ENCODE results near the gene CMTR1. TPM values are rescaled to one million over a fixed set of nuclear protein-coding genes. Genes with fewer than 3 reads are reported as not detected.

The CMTR1 gene
- total and polyA plus RNA-seq, 8 donors = 13.4 to 31.0 (median 17.2) TPM

GRCh38 chr6:37406726-37407341 is 26.2 kb upstream of the CMTR1 start:
- ATAC-seq = no peak
- TF ChIP-seq CTCF (IDR thresholded peaks at IDR 0.05) = no peak
- H3K4me3 ChIP-seq = no peak overlapping the region
- 29 to 36% methylated on average over 3 of the region's 3 CpGs for WGBS, 2 donors
- intact Hi-C loops (cut with DNase I) = no loop called here
- FAIRE-seq = no peak
- DNase-seq = no peak
- no peaks in the 10 kb centered on the region for H3K27me3 ChIP-seq
- H3K36me3 ChIP-seq = no peaks in the 10 kb centered on the region
- no peaks in the 10 kb centered on the region for H3K4me1 ChIP-seq
- no peak overlapping the region for H3K27ac ChIP-seq
- no peaks in the 10 kb centered on the region for H3K9me3 ChIP-seq

GRCh38 chr6:37407948-37408347 is 25.1 kb upstream of the CMTR1 start:
- H3K27ac ChIP-seq = no peak overlapping the region
- FAIRE-seq (no peak), ATAC-seq (no peak), DNase-seq (no peak)
- no peak overlapping the region for H3K4me3 ChIP-seq
- no peak for TF ChIP-seq CTCF (IDR thresholded peaks at IDR 0.05)
- 82 to 83% methylated on average over 5 of the region's 5 CpGs for WGBS, 2 donors
- intact Hi-C loops (cut with DNase I) = no loop called here
- no peaks in the 10 kb centered on the region for H3K36me3 ChIP-seq
- no peaks in the 10 kb centered on the region for H3K27me3 ChIP-seq
- no peaks in the 10 kb centered on the region for H3K9me3 ChIP-seq
- no peaks in the 10 kb centered on the region for H3K4me1 ChIP-seq

- intact Hi-C loops (cut with DNase I) = no loop called here
- Histone ChIP-seq H3K9me3 (no peaks in the 10 kb centered on the region), H3K27me3 (no peaks in the 10 kb centered on the region), H3K36me3 (no peaks in the 10 kb centered on the region), H3K27ac (no peak overlapping the region), H3K4me3 (no peak overlapping the region), H3K4me1 (no peaks in the 10 kb centered on the region)
- TF ChIP-seq CTCF (IDR thresholded peaks at IDR 0.05) = no peak
- no peak for ATAC-seq
- WGBS, 2 donors = 75 to 96% methylated on average over 1 of the region's 1 CpG
- no peak for FAIRE-seq
- no peak for DNase-seq
Observed at GRCh38 chr6:37409501-37409900, 23.5 kb upstream of the CMTR1 start.

- no peaks in the 10 kb centered on the region for H3K4me1 ChIP-seq
- H3K27ac ChIP-seq = no peak overlapping the region
- FAIRE-seq (no peak), DNase-seq (no peak), ATAC-seq (no peak)
- TF ChIP-seq CTCF (IDR thresholded peaks at IDR 0.05) = no peak
- H3K9me3 ChIP-seq = no peaks in the 10 kb centered on the region
- intact Hi-C loops (cut with DNase I) = no loop called here
- H3K27me3 ChIP-seq = no peaks in the 10 kb centered on the region
- no peaks in the 10 kb centered on the region for H3K36me3 ChIP-seq
- WGBS, 2 donors = 77 to 96% methylated on average over 2 of the region's 2 CpGs
- H3K4me3 ChIP-seq = no peak overlapping the region
Observed at GRCh38 chr6:37417393-37417792, 15.6 kb upstream of the CMTR1 start.

- TF ChIP-seq CTCF (IDR thresholded peaks at IDR 0.05) = no peak
- DNase-seq = no peak
- no peak for ATAC-seq
- H3K36me3 ChIP-seq = no peaks in the 10 kb centered on the region
- intact Hi-C loops (cut with DNase I) = no loop called here
- no peak overlapping the region for H3K27ac ChIP-seq
- no peaks in the 10 kb centered on the region for H3K27me3 ChIP-seq
- no peaks in the 10 kb centered on the region for H3K4me1 ChIP-seq
- WGBS, 2 donors = 66 to 67% methylated on average over 5 of the region's 5 CpGs
- FAIRE-seq = no peak
- no peak overlapping the region for H3K4me3 ChIP-seq
- no peaks in the 10 kb centered on the region for H3K9me3 ChIP-seq
Observed at GRCh38 chr6:37418722-37419121, 14.3 kb upstream of the CMTR1 start.

All from pancreas (tissue), 10 donors.